Mesodermal cell (in vitro differentiated cells): ENCODE measurements around the gene ADARB2.

Source experiments
- H3K27ac ChIP-seq: 2 replicates; pipeline ENCODE4 v1.7.0; 2013; ENCODE audit warnings: mild to moderate bottlenecking, low read depth, low read length, moderate library complexity; ENCODE audit not compliant: severe bottlenecking
- H3K36me3 ChIP-seq: 2 replicates; pipeline ENCODE4 v1.7.1; 2013; ENCODE audit warnings: mild to moderate bottlenecking, low read length, moderate library complexity; ENCODE audit not compliant: control insufficient read depth, insufficient read depth
- H3K4me1 ChIP-seq: one replicate; pipeline ENCODE4 v1.7.1; 2013; ENCODE audit warnings: mild to moderate bottlenecking, low read length; ENCODE audit not compliant: insufficient read depth, control insufficient read depth, poor library complexity, severe bottlenecking
- H3K4me3 ChIP-seq: 2 replicates; pipeline ENCODE4 v1.7.0; 2013; ENCODE audit warnings: low read length, control low read depth, mild to moderate bottlenecking; ENCODE audit not compliant: insufficient read depth, poor library complexity, severe bottlenecking; ENCODE audit errors: extremely low read depth
- H3K9me3 ChIP-seq: 2 replicates; pipeline ENCODE4 v1.7.1; 2013; ENCODE audit warnings: mild to moderate bottlenecking, low read length, moderate library complexity; ENCODE audit not compliant: control insufficient read depth
- WGBS, 2 experiments: methylation state at CpG; one replicate each; pipeline ENCODE4 v1.1.5; 2013; ENCODE audit warnings: missing lambda C conversion rate in 2 of 2; ENCODE audit not compliant: insufficient coverage in 2 of 2; 5-methylcytosine and 5-hydroxymethylcytosine counted together

ADARB2 gene

GRCh38 chr10:1272777-1273161 lies 464.6 kb downstream of the ADARB2 start:
- no peaks in the 10 kb centered on the region for H3K9me3 ChIP-seq
- peaks cover 5% of the 10 kb centered on the region for H3K4me1 ChIP-seq
- 85 to 87% methylated on average over 9 of the region's 9 CpGs for WGBS, 2 experiments
- peak overlapping the region; percentile 53 for H3K27ac ChIP-seq
- H3K4me3 ChIP-seq: no peak overlapping the region
- no peaks in the 10 kb centered on the region for H3K36me3 ChIP-seq

- H3K27ac ChIP-seq: peak overlapping the region; percentile 53
- 93 to 97% methylated on average over 10 to 11 of the region's 12 CpGs for WGBS, 2 experiments
- peaks cover 5% of the 10 kb centered on the region for H3K4me1 ChIP-seq
- H3K4me3 ChIP-seq: no peak overlapping the region
- no peaks in the 10 kb centered on the region for H3K9me3 ChIP-seq
- H3K36me3 ChIP-seq: no peaks in the 10 kb centered on the region
These were observed 465.1 kb downstream of the ADARB2 start for GRCh38 chr10:1272079-1272776.

DNA sequence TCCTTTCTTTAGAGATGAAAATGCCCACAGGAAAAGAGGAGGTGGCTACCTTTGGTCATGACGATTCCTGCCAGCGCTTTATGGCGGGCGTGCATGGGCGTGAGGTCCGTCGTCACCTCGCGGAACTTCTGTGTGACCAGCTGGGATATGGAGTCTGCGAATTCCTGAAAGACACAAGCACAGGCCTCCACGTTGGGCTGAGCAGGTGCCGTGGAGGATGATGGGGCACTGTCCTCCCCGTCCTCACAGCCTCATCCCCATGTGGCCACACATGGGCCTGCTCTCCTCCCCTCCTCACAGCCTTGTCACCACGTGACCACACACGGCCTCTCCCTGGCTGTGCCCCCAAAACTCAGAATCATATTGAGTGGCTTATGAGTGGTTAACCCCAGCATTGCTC lies 466.4 kb downstream of the ADARB2 start:
- WGBS, 2 experiments: 91 to 95% methylated on average over 8 to 13 of the region's 15 CpGs
- H3K4me1 ChIP-seq: peaks cover 5% of the 10 kb centered on the region
- H3K4me3 ChIP-seq: no peak overlapping the region
- no peaks in the 10 kb centered on the region for H3K36me3 ChIP-seq
- H3K27ac ChIP-seq: no peak overlapping the region
- H3K9me3 ChIP-seq: no peaks in the 10 kb centered on the region

- Histone ChIP-seq H3K4me1 (peaks cover 5% of the 10 kb centered on the region), H3K36me3 (no peaks in the 10 kb centered on the region), H3K27ac (no peak overlapping the region), H3K9me3 (no peaks in the 10 kb centered on the region), H3K4me3 (no peak overlapping the region)
- WGBS, 2 experiments: 91 to 98% methylated on average over 6 to 8 of the region's 9 CpGs
These were observed 466.8 kb downstream of the ADARB2 start for GRCh38 chr10:1270490-1270889.

GRCh38 chr10:1268831-1269230 lies 468.5 kb downstream of the ADARB2 start:
- no peak overlapping the region for H3K4me3 ChIP-seq
- no peaks in the 10 kb centered on the region for H3K36me3 ChIP-seq
- no peaks in the 10 kb centered on the region for H3K9me3 ChIP-seq
- H3K4me1 ChIP-seq: no peaks in the 10 kb centered on the region
- no peak overlapping the region for H3K27ac ChIP-seq
- 17 to 57% methylated on average over 1 of the region's 1 CpG for WGBS, 2 experiments

DNA sequence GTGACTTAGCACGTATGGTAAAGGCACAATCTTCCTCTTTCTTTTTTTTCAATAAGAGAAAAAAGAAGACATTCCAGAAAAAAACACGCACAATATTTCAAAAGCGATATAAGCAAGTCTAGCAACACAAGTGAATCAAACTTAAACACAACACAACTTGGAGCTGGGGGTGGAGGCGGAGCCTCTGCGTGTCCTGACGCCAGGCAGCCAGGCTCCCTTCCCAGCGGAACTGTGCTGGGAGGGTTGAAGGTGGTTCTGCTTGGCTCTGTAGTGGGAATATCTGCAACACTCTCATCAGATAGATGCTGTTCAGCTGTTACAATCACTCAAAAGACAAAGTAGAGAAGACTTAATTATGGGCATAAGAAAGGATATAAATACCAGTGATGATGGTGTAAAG lies 469.8 kb downstream of the ADARB2 start:
- H3K9me3 ChIP-seq: no peaks in the 10 kb centered on the region
- H3K27ac ChIP-seq: no peak overlapping the region
- H3K4me1 ChIP-seq: no peaks in the 10 kb centered on the region
- H3K36me3 ChIP-seq: no peaks in the 10 kb centered on the region
- H3K4me3 ChIP-seq: no peak overlapping the region
- WGBS, 2 experiments: 50 to 80% methylated on average over 1 to 4 of the region's 7 CpGs

DNA sequence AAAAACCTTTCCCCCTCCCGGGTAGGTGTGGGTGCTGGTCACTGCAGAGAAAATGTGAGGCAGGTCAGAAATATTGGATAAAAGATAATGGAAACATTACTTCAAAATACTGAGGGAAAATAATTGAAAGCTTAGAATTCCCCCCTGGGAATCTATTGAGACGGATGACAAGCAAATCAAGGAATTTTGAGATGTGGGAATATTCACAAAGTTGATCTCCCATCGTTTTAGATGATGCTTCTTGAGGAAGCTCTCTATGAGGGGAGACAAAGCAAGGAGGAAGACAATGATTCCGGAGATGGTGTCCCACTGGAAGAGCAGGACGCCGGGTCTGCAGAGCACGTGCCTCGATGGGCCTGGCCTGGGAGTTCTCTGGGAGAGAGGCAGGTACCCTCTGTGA lies 470.2 kb downstream of the ADARB2 start:
- Histone ChIP-seq H3K36me3 (no peaks in the 10 kb centered on the region), H3K27ac (no peak overlapping the region), H3K4me1 (no peaks in the 10 kb centered on the region), H3K9me3 (no peaks in the 10 kb centered on the region), H3K4me3 (no peak overlapping the region)
- WGBS, 2 experiments: 89 to 94% methylated on average over 5 to 6 of the region's 8 CpGs

DNA sequence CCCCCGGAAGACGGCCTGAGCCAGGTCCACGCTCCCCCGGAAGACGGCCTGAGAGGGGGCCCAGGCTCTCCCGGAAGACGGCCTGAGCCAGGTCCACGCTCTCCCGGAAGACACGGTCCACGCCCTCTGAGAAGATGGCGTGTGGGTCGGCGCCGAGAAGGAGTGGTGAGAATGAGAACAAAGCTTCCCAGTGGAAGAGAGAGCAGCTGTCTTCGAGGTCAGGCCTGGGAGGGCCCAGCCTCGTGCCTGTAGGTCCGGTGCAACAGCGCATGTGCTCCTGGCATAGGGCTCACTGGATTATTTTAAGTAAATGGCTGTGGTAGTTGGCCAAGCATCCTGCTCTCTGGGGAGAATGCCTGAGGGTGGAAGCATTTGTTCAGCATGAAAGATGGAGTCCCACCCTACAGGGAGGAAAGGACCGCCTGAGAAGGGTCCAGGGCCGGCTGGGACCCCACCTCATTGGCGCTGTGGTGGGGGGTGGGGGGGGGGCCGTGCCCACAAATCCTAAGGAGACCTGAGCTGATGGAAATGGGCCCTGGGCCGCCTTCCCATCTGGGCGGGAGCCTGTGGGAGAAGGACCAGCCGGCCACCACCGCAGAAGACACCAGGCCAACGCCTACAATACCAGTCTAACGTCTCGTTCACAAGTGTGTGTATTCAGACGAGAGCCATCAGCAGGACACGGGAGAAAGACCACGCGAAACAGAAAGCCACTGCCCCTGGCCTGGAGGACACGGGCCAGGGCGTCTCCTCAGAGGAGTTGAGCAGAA lies 471.1 kb downstream of the ADARB2 start:
- Histone ChIP-seq H3K9me3 (no peaks in the 10 kb centered on the region), H3K4me1 (no peaks in the 10 kb centered on the region), H3K36me3 (no peaks in the 10 kb centered on the region), H3K4me3 (no peak overlapping the region), H3K27ac (no peak overlapping the region)
- 96 to 97% methylated on average over 32 to 35 of the region's 36 CpGs for WGBS, 2 experiments

- Histone ChIP-seq H3K27ac (no peak overlapping the region), H3K9me3 (no peaks in the 10 kb centered on the region), H3K36me3 (no peaks in the 10 kb centered on the region), H3K4me1 (no peaks in the 10 kb centered on the region), H3K4me3 (no peak overlapping the region)
- 88 to 92% methylated on average over 7 to 8 of the region's 9 CpGs for WGBS, 2 experiments
These were observed 473.3 kb downstream of the ADARB2 start for GRCh38 chr10:1264001-1264400.

GRCh38 chr10:1257274-1257673 lies 480.1 kb downstream of the ADARB2 start:
- H3K27ac ChIP-seq: no peak overlapping the region
- H3K9me3 ChIP-seq: no peaks in the 10 kb centered on the region
- 72 to 93% methylated on average over 5 to 7 of the region's 7 CpGs for WGBS, 2 experiments
- H3K4me1 ChIP-seq: no peaks in the 10 kb centered on the region
- H3K4me3 ChIP-seq: no peak overlapping the region
- H3K36me3 ChIP-seq: no peaks in the 10 kb centered on the region

DNA sequence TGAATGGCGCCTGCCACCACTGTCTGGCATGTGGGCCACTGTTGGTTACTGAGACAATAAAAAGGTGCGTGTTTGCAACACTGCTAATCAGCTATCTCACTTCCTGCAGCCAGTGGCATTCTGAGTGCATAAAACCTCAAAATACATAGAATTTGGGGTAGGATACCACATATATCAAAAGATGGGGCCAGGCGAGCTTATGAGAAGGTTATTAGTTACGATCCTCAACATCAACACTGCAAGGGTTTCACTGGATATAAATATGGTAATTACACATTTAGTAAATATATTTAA lies 480.9 kb downstream of the ADARB2 start:
- no peaks in the 10 kb centered on the region for H3K9me3 ChIP-seq
- WGBS, 2 experiments: 100% methylated on average over 2 of the region's 4 CpGs; no CpG with 5 or more reads in 1 of the 2 experiments
- H3K27ac ChIP-seq: no peak overlapping the region
- no peaks in the 10 kb centered on the region for H3K36me3 ChIP-seq
- H3K4me3 ChIP-seq: no peak overlapping the region
- no peaks in the 10 kb centered on the region for H3K4me1 ChIP-seq
